ENCODE results near the gene NTN1. TPM values are rescaled to one million over a fixed set of nuclear protein-coding genes. Genes with fewer than 3 reads are reported as not detected.

The NTN1 gene
- total and polyA plus RNA-seq, 3 donors from 2014 or later = 4.8 to 8.8 (median 7.6) TPM

DNA sequence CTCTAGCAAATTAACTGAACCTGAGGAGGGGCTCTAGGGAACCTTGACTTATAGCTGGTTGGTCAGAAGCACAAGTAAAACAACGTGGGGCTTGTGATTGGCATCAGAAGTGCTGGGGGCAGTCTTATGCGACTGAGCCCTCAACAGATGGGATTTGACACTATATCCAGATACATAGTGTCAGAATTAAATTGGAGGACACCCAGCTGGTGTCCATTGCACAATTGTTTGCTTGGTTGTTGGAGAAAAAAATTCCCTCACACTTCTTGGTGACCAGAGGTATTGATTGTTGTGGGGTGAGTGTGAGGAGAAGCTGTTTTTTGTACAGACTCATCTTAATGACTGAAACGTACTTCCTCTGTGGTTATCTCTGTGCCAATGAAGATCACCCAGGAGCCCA lies 59.7 kb downstream of the NTN1 start:
- Histone ChIP-seq H3K9me3 (no peaks in the 10 kb centered on the region), H3K36me3 (ENCODE audit: low read depth, missing control alignments) (no peaks in the 10 kb centered on the region), H3K4me1 (no peaks in the 10 kb centered on the region), H3K27me3 (no peaks in the 10 kb centered on the region), H3K4me3 (no peak overlapping the region), H3K27ac (no peak overlapping the region)
- TF ChIP-seq, protein P1, sequence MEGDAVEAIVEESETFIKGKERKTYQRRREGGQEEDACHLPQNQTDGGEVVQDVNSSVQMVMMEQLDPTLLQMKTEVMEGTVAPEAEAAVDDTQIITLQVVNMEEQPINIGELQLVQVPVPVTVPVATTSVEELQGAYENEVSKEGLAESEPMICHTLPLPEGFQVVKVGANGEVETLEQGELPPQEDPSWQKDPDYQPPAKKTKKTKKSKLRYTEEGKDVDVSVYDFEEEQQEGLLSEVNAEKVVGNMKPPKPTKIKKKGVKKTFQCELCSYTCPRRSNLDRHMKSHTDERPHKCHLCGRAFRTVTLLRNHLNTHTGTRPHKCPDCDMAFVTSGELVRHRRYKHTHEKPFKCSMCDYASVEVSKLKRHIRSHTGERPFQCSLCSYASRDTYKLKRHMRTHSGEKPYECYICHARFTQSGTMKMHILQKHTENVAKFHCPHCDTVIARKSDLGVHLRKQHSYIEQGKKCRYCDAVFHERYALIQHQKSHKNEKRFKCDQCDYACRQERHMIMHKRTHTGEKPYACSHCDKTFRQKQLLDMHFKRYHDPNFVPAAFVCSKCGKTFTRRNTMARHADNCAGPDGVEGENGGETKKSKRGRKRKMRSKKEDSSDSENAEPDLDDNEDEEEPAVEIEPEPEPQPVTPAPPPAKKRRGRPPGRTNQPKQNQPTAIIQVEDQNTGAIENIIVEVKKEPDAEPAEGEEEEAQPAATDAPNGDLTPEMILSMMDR (IDR thresholded peaks at IDR 0.05) = no peak
- TF ChIP-seq POLR2A (IDR thresholded peaks at IDR 0.05) = no peak
- WGBS, 2 donors = 35 to 44% methylated on average over 3 of the region's 3 CpGs
- no peak for DNase-seq
- intact Hi-C loops (cut with DNase I; ENCODE audit: low total_unique reads) = no loop called here

DNA sequence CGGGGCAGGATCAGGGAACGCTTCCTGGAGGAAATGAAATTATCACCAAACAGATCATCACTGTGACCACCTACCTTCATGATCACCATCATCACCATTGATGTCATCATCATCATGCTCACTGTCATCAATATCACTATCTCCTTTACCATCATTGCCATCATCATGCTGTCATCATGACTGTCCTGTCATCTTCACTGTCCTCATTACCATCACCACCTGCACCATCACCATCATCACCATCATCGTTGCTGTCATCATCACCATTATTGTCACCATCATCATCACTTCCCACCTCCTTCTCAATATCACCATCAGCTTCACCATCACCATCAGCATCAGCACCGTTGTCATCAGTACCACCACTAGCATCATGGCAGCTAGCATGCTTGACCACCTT lies 65.3 kb downstream of the NTN1 start:
- Histone ChIP-seq H3K9me3 (no peaks in the 10 kb centered on the region), H3K27ac (no peak overlapping the region), H3K4me3 (no peak overlapping the region), H3K36me3 (ENCODE audit: low read depth, missing control alignments) (no peaks in the 10 kb centered on the region), H3K4me1 (no peaks in the 10 kb centered on the region), H3K27me3 (no peaks in the 10 kb centered on the region)
- WGBS, 2 donors = 89 to 97% methylated on average over 4 of the region's 4 CpGs
- TF ChIP-seq, protein P1 (IDR thresholded peaks at IDR 0.05) = no peak
- no peak for TF ChIP-seq POLR2A (IDR thresholded peaks at IDR 0.05)
- intact Hi-C loops (cut with DNase I; ENCODE audit: low total_unique reads) = no loop called here
- DNase-seq = no peak

DNA sequence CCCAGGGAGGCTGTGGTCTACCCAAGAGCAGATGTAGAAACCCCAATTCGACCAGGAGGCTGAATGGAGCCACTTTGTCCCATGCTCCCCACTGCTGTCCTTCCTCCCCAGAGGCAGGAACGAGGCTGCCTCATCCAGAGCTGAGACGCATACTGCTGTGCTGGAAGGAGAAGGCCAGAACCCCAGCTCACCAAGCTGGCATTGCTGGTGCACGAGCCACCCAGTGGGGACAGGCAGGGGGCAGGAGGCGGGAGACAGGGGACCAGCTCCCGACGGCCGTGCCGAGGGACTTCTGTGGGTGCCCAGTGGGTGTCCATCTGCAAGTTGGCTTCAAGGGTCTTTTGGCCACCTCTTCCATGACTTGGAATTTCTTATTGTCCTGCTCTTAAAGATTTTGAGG lies 66.6 kb downstream of the NTN1 start:
- Histone ChIP-seq H3K27me3 (no peaks in the 10 kb centered on the region), H3K27ac (no peak overlapping the region), H3K4me3 (no peak overlapping the region), H3K36me3 (ENCODE audit: low read depth, missing control alignments) (no peaks in the 10 kb centered on the region), H3K4me1 (no peaks in the 10 kb centered on the region), H3K9me3 (no peaks in the 10 kb centered on the region)
- no peak for DNase-seq
- intact Hi-C loops (cut with DNase I; ENCODE audit: low total_unique reads) = no loop called here
- WGBS, 2 donors = 91 to 96% methylated on average over 3 to 9 of the region's 9 CpGs
- TF ChIP-seq, protein P1 (IDR thresholded peaks at IDR 0.05) = no peak
- no peak for TF ChIP-seq POLR2A (IDR thresholded peaks at IDR 0.05)

DNA sequence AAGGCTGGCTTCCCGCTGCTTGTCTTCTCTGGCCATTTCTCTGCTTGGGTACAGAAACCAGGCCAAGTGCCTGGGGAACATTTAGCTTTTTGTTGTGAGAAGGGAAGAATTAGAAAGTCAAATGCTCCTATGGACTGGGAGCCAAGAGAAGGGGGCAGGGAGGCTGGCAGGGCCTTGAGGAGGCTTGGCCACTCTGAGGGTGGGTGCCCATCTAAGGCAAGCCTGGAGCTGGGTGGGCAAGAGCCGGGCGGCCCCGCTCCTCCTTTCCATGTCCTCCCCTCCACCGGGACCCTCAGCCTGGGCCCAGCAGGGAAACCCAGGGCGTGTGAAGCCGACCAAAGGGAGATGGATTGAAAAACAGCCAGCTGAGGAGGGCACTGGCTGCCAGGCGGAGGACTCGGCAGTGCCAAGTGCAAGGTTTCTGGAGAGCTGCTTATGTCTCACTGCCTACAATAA lies 69.4 kb downstream of the NTN1 start:
- no peak for DNase-seq
- 75 to 82% methylated on average over 8 to 9 of the region's 9 CpGs for WGBS, 2 donors
- H3K4me3 ChIP-seq = no peak overlapping the region
- no peaks in the 10 kb centered on the region for H3K4me1 ChIP-seq
- H3K27me3 ChIP-seq = no peaks in the 10 kb centered on the region
- H3K9me3 ChIP-seq = no peaks in the 10 kb centered on the region
- intact Hi-C loops (cut with DNase I; ENCODE audit: low total_unique reads) = no loop called here
- TF ChIP-seq, protein P1 (IDR thresholded peaks at IDR 0.05) = no peak
- no peak for TF ChIP-seq POLR2A (IDR thresholded peaks at IDR 0.05)
- no peak overlapping the region for H3K27ac ChIP-seq
- H3K36me3 ChIP-seq (ENCODE audit: low read depth, missing control alignments) = no peaks in the 10 kb centered on the region

DNA sequence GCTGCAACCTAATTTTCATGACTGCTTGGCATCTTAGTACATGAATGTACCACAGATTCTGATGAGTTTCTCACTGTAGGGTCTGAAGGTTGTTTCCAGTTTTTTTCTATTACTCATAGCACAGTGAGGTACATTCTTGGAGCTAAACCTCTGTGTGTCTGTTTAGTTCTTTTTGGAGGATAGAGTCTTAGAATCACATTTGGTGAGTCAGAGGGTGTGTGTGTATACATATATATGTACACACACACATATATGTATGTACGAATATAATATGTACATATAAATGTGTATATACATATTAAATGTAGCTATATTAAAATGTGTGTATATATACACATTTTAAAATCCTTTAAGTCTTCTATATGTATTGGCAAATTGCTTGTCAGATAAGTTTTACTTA lies 72.9 kb downstream of the NTN1 start:
- no peaks in the 10 kb centered on the region for H3K4me1 ChIP-seq
- WGBS, 2 donors = 86 to 90% methylated on average over 1 of the region's 1 CpG
- H3K36me3 ChIP-seq (ENCODE audit: low read depth, missing control alignments) = no peaks in the 10 kb centered on the region
- no peaks in the 10 kb centered on the region for H3K27me3 ChIP-seq
- H3K9me3 ChIP-seq = no peaks in the 10 kb centered on the region
- intact Hi-C loops (cut with DNase I; ENCODE audit: low total_unique reads) = no loop called here
- no peak for TF ChIP-seq POLR2A (IDR thresholded peaks at IDR 0.05)
- TF ChIP-seq, protein P1 (IDR thresholded peaks at IDR 0.05) = no peak
- DNase-seq = no peak
- no peak overlapping the region for H3K27ac ChIP-seq
- H3K4me3 ChIP-seq = no peak overlapping the region

Measured in testis (tissue), 3 donors.